ENCODE results near the gene ZNF385B.

GRCh38 chr2:179768765-179769164 is 92.6 kb downstream of the ZNF385B start:
- TF ChIP-seq CTCF (IDR thresholded peaks at IDR 0.05) (no peak), POLR2A (IDR thresholded peaks at IDR 0.05) (no peak)

Data from body of pancreas (tissue), 4 donors.